Gastrocnemius medialis (tissue), 4 donors: ENCODE results near the gene OCA2. TPM values are rescaled to one million over a fixed set of nuclear protein-coding genes. Genes with fewer than 3 reads are reported as not detected.

Experiments used
- ATAC-seq, 2 donors: fragments of 150-250 bp; one replicate each; pipeline ENCODE4 v1.9.1; 2016
- DNase-seq, 2 donors: peaks; one replicate each; pipeline ENCODE4 v3.0.0-alpha.2; 2019
- H3K27ac ChIP-seq, 4 donors: fragments of 200-600 bp; sonication (generic); 1 replicate in 1 of 4; 2 replicates in 3 of 4; pipeline ENCODE4 v1.5.1; 2016 to 2018; ENCODE audit warnings: mild to moderate bottlenecking in 2 of 4, moderate library complexity in 1 of 4
- H3K27me3 ChIP-seq, 3 donors: fragments of 200-600 bp; sonication (generic) in 2 of 3; 1 replicate in 1 of 3; 2 replicates in 2 of 3; pipeline versions ENCODE4 v1.5.1 to v1.6.0; 2016 to 2019; ENCODE audit warnings: mild to moderate bottlenecking in 1 of 3, moderate library complexity in 1 of 3
- H3K36me3 ChIP-seq, 2 donors: fragments of 200-600 bp; sonication (generic) in 1 of 2; one replicate each; pipeline ENCODE4 v1.5.1; 2017 to 2018
- H3K4me1 ChIP-seq, 2 donors: fragments of 200-600 bp; sonication (generic) in 1 of 2; one replicate each; pipeline ENCODE4 v1.5.1; 2016 to 2017; ENCODE audit warnings: mild to moderate bottlenecking in 2 of 2
- H3K4me3 ChIP-seq, 4 donors: fragments of 200-600 bp; sonication (generic) in 3 of 4; 1 replicate in 1 of 4; 2 replicates in 3 of 4; pipeline ENCODE4 v1.5.1; 2016 to 2019; ENCODE audit warnings: mild to moderate bottlenecking in 2 of 4
- H3K9me3 ChIP-seq, 3 donors: fragments of 200-600 bp; sonication (generic) in 2 of 3; 1 replicate in 1 of 3; 2 replicates in 2 of 3; pipeline ENCODE4 v1.5.1; 2016 to 2019
- POLR2A ChIP-seq, 2 donors: fragments of 450-650 bp; IDR thresholded peaks; one replicate each; pipeline ENCODE4 v1.6.1; 2017; ENCODE audit warnings: antibody characterized with exemption in 2 of 2, mild to moderate bottlenecking in 2 of 2, moderate library complexity in 2 of 2
- in situ Hi-C, 4 donors: fragments of 200-750 bp; cut with MboI; loops; one replicate each; pipeline versions ENCODE4 v1.15.0 to v1.8.0; 2017; ENCODE audit warnings: low sequenced_read_pairs in 4 of 4
- intact Hi-C: fragments of 100-400 bp; cut with DNase I; formaldehyde crosslinking; loops from one replicate; pipeline ENCODE4 v1.15.1; 2023; ENCODE audit warnings: low total_unique reads
- total RNA-seq, 4 donors: library from RNA; depleted of rRNA; stranded (reverse); fragments of >200 nt; gene quantifications; one replicate each; pipeline versions ENCODE4 v1.1.0 to v1.2.3, GENCODE V29; 2016
- TF ChIP-seq, protein P1 (sequence below), 5 experiments: fragments of 450-650 bp in 3 of 5; fragments of 200-600 bp in 2 of 5; sonication (generic) in 2 of 5; IDR thresholded peaks in 4 of 5; conservative IDR thresholded peaks in 1 of 5; 1 replicate in 4 of 5; 2 replicates in 1 of 5; pipeline ENCODE4 v1.5.1; 2016 to 2019; ENCODE audit warnings: antibody characterized with exemption in 5 of 5, mild to moderate bottlenecking in 3 of 5, moderate library complexity in 3 of 5

The OCA2 gene
- total RNA-seq, 4 donors from 2014 or later: 0.16 to 0.63 (median 0.41) TPM; not detected in 1

DNA sequence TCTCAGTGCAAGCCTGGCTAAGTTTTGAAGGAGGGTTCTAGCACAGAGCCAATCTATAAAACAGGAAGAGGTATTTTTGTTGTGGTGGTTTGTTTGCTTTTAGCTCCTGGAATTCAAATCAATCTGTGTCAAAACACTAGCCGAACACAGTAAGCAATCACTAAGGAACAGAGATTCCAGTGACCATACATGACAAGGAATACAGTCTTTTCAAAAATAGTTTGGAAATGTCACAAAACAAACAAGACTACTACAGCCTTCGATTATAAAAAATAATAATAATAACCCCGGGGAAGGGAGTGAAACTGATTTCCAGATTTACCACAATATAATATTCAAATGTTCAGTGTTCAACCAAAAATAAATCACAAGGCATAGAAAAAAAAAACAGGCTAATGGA lies 166.5 kb downstream of the OCA2 start:
- DNase-seq (no peak), ATAC-seq (no peak)
- TF ChIP-seq, protein P1, sequence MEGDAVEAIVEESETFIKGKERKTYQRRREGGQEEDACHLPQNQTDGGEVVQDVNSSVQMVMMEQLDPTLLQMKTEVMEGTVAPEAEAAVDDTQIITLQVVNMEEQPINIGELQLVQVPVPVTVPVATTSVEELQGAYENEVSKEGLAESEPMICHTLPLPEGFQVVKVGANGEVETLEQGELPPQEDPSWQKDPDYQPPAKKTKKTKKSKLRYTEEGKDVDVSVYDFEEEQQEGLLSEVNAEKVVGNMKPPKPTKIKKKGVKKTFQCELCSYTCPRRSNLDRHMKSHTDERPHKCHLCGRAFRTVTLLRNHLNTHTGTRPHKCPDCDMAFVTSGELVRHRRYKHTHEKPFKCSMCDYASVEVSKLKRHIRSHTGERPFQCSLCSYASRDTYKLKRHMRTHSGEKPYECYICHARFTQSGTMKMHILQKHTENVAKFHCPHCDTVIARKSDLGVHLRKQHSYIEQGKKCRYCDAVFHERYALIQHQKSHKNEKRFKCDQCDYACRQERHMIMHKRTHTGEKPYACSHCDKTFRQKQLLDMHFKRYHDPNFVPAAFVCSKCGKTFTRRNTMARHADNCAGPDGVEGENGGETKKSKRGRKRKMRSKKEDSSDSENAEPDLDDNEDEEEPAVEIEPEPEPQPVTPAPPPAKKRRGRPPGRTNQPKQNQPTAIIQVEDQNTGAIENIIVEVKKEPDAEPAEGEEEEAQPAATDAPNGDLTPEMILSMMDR (IDR thresholded peaks at IDR 0.05 in 4 of 5, conservative IDR thresholded peaks at IDR 0.05 in 1 of 5): no peak
- TF ChIP-seq POLR2A (IDR thresholded peaks at IDR 0.05): no peak
- in situ Hi-C loops: no loop called here
- H3K4me1 ChIP-seq: no peaks in the 10 kb centered on the region
- H3K4me3 ChIP-seq: no peak overlapping the region
- intact Hi-C loops: loop anchor here (10.0 kb wide), 1 partner anchor 62 kb away; no protein-coding TSS in a partner anchor
- no peaks in the 10 kb centered on the region for H3K9me3 ChIP-seq
- H3K27me3 ChIP-seq: no peaks in the 10 kb centered on the region
- no peaks in the 10 kb centered on the region for H3K36me3 ChIP-seq
- H3K27ac ChIP-seq: no peak overlapping the region

DNA sequence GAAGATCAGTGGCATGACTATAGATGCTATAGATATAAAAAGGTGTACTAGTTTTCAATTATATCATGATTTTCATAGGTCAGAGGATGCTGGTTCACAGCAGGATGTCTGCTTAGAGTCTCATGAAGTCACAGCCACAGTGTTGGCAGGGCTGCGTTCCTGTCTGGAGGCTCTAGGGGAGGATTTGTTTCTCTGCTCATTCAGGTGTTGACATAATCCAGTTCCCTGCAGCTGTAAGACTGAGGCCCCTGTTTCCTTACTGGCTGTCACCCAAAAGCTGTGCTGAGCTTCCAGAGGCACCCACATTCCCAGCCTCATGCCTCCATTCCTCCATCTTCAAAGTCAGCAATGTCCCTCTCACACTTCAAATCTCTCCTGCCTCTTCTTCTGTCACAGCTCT lies 170.7 kb downstream of the OCA2 start:
- Histone ChIP-seq H3K27ac (no peak overlapping the region), H3K9me3 (no peaks in the 10 kb centered on the region), H3K27me3 (no peaks in the 10 kb centered on the region), H3K36me3 (no peaks in the 10 kb centered on the region), H3K4me1 (no peaks in the 10 kb centered on the region), H3K4me3 (no peak overlapping the region)
- no peak for ATAC-seq
- intact Hi-C loops (no loop called here), in situ Hi-C loops (no loop called here)
- no peak for TF ChIP-seq POLR2A (IDR thresholded peaks at IDR 0.05)
- TF ChIP-seq, protein P1 (IDR thresholded peaks at IDR 0.05 in 4 of 5, conservative IDR thresholded peaks at IDR 0.05 in 1 of 5): no peak
- no peak for DNase-seq

DNA sequence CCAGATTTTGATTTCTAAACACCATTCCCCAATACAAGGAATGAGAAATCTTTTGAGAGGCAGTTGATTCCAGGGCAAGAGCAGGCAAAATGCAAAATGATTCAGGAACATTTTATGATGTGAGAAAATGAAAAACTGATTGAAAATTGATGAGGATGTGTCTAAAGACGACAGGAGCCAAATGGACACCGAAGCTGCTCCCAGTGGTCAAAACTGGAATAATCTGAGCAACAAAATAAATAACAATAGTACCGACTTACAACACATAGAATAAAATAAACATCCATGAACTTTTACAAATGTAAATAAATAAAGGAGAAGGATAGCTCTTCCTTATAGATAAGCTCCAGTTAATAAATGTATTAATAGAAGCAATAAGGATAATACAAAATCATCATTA lies 186.8 kb downstream of the OCA2 start:
- DNase-seq (no peak), ATAC-seq (no peak)
- Histone ChIP-seq H3K27ac (no peak overlapping the region), H3K4me1 (no peaks in the 10 kb centered on the region), H3K36me3 (no peaks in the 10 kb centered on the region), H3K27me3 (no peaks in the 10 kb centered on the region), H3K4me3 (no peak overlapping the region), H3K9me3 (no peaks in the 10 kb centered on the region)
- in situ Hi-C loops: no loop called here
- intact Hi-C loops: no loop called here
- TF ChIP-seq, protein P1 (IDR thresholded peaks at IDR 0.05 in 4 of 5, conservative IDR thresholded peaks at IDR 0.05 in 1 of 5): no peak
- TF ChIP-seq POLR2A (IDR thresholded peaks at IDR 0.05): no peak

DNA sequence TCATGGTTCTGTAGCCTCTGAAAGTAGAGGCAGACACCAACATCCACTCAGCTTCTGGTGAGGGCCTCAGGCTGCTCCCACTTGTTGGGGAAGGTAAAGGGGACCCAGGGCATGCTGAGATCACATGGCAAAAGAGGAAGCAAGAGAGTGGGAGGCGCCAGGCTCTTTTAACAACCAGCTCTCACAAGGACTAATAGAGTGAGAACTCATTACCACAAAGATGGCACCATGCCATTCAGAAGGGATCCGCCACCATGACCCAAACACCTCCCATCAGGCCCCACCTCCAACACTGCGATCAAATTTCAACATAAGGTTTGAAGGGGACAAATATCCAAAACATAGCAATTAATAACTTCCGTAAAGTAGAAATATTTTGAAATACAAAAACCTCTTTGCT lies 192.3 kb downstream of the OCA2 start:
- TF ChIP-seq, protein P1 (IDR thresholded peaks at IDR 0.05 in 4 of 5, conservative IDR thresholded peaks at IDR 0.05 in 1 of 5): no peak
- no peak for TF ChIP-seq POLR2A (IDR thresholded peaks at IDR 0.05)
- Histone ChIP-seq H3K36me3 (no peaks in the 10 kb centered on the region), H3K27me3 (no peaks in the 10 kb centered on the region), H3K4me1 (no peaks in the 10 kb centered on the region), H3K4me3 (no peak overlapping the region), H3K27ac (no peak overlapping the region), H3K9me3 (no peaks in the 10 kb centered on the region)
- in situ Hi-C loops (no loop called here), intact Hi-C loops (no loop called here)
- ATAC-seq (no peak), DNase-seq (no peak)

DNA sequence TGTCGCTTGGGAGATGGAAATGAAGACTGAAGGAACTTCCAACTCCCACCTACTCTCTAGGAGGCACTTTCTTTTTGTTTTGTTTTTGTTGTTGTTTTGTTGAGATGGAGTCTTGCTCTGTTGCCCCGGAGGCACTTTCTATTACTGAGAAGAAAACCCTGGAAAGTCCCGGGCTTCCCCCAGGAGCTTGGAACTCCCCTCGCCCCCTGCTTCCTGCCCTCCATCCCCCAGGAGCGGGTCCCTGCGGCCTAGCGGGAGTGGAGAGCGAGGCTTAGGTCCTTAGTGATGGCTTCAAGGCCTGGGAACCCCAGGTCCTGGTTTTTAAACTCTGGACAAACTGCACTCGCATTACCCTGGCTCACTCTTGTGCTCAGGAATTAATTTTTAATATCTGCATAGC lies 195.7 kb downstream of the OCA2 start:
- H3K27me3 ChIP-seq: no peaks in the 10 kb centered on the region
- ATAC-seq: no peak
- DNase-seq: no peak
- H3K27ac ChIP-seq: no peak overlapping the region
- in situ Hi-C loops (no loop called here), intact Hi-C loops (no loop called here)
- H3K36me3 ChIP-seq: no peaks in the 10 kb centered on the region
- no peaks in the 10 kb centered on the region for H3K9me3 ChIP-seq
- TF ChIP-seq POLR2A (IDR thresholded peaks at IDR 0.05): no peak
- TF ChIP-seq, protein P1 (IDR thresholded peaks at IDR 0.05 in 4 of 5, conservative IDR thresholded peaks at IDR 0.05 in 1 of 5): no peak
- no peaks in the 10 kb centered on the region for H3K4me1 ChIP-seq
- no peak overlapping the region for H3K4me3 ChIP-seq
